Liver (tissue), 3 donors: ENCODE data around the gene C3orf18.

Experiments
- FOXA1 ChIP-seq: IDR thresholded peaks from 2 replicates; pipeline ENCODE4 v1.6.1; 2016; ENCODE audit warnings: antibody characterized with exemption
- GABPA ChIP-seq, 2 donors: IDR thresholded peaks in 1 of 2; conservative IDR thresholded peaks in 1 of 2; 2 replicates each; pipeline ENCODE4 v1.6.1; 2016; ENCODE audit warnings: antibody characterized with exemption in 2 of 2, mild to moderate bottlenecking in 1 of 2, moderate library complexity in 1 of 2
- MAX ChIP-seq: IDR thresholded peaks from 2 replicates; pipeline ENCODE4 v1.6.1; 2016; ENCODE audit warnings: antibody characterized with exemption
- SP1 ChIP-seq: IDR thresholded peaks from 2 replicates; pipeline ENCODE4 v1.6.1; 2018; ENCODE audit warnings: antibody characterized with exemption, mild to moderate bottlenecking
- TAF1 ChIP-seq: conservative IDR thresholded peaks from 2 replicates; pipeline ENCODE4 v1.6.1; 2016; ENCODE audit warnings: antibody characterized with exemption, mild to moderate bottlenecking
- TF ChIP-seq, protein P1 (sequence below): fragments of 150-350 bp; IDR thresholded peaks from 2 replicates; pipeline ENCODE4 v1.5.1; 2017; ENCODE audit warnings: improper control_type of control experiment, low read depth, low read length; ENCODE audit not compliant: missing input control
- TF ChIP-seq, protein P2 (sequence below): IDR thresholded peaks from 2 replicates; pipeline ENCODE4 v1.6.1; 2016; ENCODE audit warnings: antibody characterized with exemption, mild to moderate bottlenecking
- TF ChIP-seq, protein P3 (sequence below): IDR thresholded peaks from 2 replicates; pipeline ENCODE4 v1.6.1; 2016; ENCODE audit warnings: antibody characterized with exemption
- donor health status: healthy.
- donor health status: healthy.

DNA sequence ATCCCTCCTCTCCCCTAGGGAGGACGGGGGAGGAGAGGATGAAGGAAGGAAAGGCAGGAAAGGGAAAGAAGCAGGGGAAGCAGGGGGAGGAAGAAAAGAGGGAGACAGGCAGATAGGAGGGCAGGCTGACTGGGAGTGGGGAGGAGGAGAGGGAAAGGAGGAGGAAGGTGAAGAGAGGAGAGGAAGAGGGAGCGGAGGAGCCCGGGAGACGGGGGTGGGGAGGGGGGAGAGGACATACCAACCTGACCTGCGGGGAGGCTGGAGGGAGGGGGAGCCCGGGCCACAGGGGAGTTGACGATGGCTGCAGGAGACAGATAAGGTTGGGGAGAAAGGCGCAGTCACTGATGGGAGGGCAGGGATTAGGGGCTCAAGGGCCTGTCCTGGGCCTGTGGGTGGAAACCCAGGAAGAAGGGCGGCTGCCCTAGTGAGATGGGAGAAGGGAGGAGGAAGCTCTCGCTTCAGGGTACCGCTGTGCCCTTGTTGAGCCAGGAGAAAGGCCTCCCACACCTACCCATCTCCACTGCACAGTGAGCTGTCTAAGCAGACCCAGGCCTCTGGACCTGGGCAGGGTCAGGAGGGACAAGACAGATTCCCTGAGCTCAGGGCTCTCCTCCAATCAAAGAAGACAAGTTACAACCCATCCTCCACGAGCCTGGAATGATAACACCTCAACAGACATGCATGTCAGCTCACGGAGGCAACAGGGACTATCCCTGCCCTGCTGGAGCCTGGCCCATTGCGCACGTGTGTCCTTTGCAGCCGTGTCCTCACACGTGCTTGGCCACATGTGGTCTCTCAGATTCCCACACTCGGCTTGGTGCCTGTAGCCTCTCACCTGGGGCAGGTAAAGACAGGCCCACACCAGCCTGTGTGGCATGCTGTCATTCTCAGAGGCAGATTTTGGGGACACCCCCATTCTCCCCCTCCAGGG lies 27.9 kb downstream of the C3orf18 start:
- TF ChIP-seq, protein P1, sequence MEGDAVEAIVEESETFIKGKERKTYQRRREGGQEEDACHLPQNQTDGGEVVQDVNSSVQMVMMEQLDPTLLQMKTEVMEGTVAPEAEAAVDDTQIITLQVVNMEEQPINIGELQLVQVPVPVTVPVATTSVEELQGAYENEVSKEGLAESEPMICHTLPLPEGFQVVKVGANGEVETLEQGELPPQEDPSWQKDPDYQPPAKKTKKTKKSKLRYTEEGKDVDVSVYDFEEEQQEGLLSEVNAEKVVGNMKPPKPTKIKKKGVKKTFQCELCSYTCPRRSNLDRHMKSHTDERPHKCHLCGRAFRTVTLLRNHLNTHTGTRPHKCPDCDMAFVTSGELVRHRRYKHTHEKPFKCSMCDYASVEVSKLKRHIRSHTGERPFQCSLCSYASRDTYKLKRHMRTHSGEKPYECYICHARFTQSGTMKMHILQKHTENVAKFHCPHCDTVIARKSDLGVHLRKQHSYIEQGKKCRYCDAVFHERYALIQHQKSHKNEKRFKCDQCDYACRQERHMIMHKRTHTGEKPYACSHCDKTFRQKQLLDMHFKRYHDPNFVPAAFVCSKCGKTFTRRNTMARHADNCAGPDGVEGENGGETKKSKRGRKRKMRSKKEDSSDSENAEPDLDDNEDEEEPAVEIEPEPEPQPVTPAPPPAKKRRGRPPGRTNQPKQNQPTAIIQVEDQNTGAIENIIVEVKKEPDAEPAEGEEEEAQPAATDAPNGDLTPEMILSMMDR = no peak
- TF ChIP-seq MAX (no peak), TAF1 (no peak), FOXA1 (no peak), SP1 (no peak), GABPA (IDR thresholded peaks at IDR 0.05 in 1 of 2, conservative IDR thresholded peaks at IDR 0.05 in 1 of 2) (no peak)
- TF ChIP-seq, protein P2, sequence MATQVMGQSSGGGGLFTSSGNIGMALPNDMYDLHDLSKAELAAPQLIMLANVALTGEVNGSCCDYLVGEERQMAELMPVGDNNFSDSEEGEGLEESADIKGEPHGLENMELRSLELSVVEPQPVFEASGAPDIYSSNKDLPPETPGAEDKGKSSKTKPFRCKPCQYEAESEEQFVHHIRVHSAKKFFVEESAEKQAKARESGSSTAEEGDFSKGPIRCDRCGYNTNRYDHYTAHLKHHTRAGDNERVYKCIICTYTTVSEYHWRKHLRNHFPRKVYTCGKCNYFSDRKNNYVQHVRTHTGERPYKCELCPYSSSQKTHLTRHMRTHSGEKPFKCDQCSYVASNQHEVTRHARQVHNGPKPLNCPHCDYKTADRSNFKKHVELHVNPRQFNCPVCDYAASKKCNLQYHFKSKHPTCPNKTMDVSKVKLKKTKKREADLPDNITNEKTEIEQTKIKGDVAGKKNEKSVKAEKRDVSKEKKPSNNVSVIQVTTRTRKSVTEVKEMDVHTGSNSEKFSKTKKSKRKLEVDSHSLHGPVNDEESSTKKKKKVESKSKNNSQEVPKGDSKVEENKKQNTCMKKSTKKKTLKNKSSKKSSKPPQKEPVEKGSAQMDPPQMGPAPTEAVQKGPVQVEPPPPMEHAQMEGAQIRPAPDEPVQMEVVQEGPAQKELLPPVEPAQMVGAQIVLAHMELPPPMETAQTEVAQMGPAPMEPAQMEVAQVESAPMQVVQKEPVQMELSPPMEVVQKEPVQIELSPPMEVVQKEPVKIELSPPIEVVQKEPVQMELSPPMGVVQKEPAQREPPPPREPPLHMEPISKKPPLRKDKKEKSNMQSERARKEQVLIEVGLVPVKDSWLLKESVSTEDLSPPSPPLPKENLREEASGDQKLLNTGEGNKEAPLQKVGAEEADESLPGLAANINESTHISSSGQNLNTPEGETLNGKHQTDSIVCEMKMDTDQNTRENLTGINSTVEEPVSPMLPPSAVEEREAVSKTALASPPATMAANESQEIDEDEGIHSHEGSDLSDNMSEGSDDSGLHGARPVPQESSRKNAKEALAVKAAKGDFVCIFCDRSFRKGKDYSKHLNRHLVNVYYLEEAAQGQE = no peak
- TF ChIP-seq, protein P3, sequence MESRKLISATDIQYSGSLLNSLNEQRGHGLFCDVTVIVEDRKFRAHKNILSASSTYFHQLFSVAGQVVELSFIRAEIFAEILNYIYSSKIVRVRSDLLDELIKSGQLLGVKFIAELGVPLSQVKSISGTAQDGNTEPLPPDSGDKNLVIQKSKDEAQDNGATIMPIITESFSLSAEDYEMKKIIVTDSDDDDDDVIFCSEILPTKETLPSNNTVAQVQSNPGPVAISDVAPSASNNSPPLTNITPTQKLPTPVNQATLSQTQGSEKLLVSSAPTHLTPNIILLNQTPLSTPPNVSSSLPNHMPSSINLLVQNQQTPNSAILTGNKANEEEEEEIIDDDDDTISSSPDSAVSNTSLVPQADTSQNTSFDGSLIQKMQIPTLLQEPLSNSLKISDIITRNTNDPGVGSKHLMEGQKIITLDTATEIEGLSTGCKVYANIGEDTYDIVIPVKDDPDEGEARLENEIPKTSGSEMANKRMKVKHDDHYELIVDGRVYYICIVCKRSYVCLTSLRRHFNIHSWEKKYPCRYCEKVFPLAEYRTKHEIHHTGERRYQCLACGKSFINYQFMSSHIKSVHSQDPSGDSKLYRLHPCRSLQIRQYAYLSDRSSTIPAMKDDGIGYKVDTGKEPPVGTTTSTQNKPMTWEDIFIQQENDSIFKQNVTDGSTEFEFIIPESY = no peak
